ENCODE measurements around the gene GJB1.

The GJB1 gene

DNA sequence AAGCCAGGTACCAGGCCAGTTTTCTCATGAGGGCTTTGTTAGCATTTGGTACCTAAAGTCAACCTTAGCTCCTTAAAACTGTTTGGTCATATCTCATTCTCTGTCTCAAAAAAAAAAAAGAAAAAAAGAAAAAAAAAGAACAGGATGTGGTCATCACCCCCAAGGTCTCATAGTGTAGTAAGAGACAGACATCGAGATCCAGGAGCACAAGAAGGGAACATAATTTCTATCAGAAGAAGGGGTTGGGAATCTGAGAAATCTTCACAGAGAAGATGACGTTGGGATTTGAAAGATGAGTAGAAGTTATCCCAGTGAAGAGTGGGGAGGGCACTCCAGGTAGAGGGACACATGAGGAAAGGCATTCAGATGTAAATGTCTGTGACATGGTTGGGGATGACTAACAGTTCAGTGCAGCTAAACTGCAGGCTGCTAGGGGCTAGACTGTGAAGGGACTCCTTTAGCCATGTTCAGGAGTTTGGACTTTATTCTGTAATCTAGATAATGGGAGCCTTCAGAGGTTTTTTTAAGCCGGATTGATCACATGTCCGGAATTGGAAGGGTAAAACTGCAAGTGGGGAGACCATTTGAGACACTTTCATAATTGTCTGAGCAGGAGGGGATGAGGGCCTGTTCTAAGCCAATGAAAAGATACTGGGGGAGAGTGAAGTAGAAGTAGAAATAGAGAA is 26.9 kb upstream of the GJB1 start:
- TF ChIP-seq GATA1 (IDR thresholded peaks at IDR 0.05; ENCODE audit: low read depth, low read length) (no peak), POLR2A (IDR thresholded peaks at IDR 0.05; ENCODE audit: low read length) (no peak)
- DNase-seq: no peak

DNA sequence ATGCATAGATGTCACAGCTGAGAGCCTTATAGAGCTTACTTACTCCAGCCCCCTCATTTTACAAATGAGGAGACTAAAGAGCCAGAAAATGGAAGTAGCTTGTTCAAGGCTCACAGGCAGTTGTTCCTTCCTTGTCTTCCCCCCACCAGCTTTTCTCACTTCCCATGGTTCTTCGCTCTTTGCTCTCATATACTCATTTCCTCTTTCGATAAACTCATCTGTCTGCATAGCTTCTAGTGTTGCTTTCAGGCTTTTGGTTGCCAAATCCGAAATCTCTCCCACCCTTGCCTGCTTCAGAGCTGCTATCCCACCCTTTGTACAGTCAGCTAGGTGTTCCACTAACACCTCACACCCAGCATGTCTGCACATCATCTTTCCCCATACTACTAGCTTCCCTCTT is 25.0 kb upstream of the GJB1 start:
- no peak for TF ChIP-seq GATA1 (IDR thresholded peaks at IDR 0.05; ENCODE audit: low read depth, low read length)
- TF ChIP-seq POLR2A (IDR thresholded peaks at IDR 0.05; ENCODE audit: low read length): no peak
- DNase-seq: no peak

DNA sequence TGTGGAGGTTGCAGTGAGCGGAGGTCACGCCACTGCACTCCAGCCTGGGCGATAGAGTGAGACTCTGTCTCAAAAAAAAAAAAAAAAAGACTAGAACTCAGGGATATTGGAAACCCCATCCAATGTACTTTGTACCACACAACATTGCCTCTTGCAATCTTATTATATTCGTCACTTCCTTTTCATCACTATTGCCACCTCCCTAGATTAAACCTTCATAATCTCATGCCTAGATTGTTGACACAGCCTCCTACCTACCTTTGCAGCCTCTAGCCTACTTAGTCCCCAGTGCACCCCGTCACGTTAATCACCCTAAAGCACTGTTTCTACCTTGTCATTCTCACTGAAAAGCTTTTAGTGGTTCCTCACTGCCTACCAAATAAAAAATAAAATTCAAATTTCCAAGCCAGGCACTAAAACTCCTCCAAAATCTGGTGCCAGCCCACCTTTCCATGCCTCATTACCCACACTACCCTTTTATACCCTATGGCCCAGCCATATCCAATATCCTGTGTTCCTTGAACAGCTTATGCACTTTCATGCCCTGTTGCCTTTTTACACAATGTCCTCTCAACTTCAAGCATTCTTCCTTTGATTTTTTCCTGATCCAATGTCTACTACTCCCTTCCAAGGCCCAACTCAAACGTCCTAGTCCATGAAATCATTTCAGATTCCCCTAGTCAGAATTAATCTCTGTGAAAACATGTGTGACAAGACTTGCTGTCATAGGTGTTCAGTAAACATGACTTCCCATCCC is 23.6 kb upstream of the GJB1 start:
- TF ChIP-seq GATA1 (IDR thresholded peaks at IDR 0.05; ENCODE audit: low read depth, low read length) (no peak), POLR2A (IDR thresholded peaks at IDR 0.05; ENCODE audit: low read length) (no peak)
- DNase-seq: no peak

DNA sequence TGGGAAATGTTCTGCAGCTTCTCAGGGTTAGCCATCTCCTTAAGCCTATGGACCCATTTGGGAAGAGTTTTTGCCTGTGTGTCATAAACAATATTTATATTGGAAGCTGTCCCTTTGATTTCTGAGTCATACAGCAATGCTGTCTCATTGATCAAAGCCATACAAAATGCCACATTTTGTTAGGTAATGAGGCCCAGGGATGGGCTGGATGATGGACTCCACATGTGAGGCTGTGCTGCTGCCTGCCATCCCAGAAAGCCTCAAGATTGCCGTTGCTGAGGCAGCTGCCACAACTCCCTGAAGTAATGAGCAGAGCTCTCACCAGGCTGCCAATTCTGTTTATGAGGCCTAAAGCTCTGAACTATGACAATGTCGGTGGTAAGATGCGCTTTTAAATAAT is 12.2 kb upstream of the GJB1 start:
- TF ChIP-seq POLR2A (IDR thresholded peaks at IDR 0.05; ENCODE audit: low read length) (no peak), GATA1 (IDR thresholded peaks at IDR 0.05; ENCODE audit: low read depth, low read length) (no peak)
- DNase-seq: no peak

DNA sequence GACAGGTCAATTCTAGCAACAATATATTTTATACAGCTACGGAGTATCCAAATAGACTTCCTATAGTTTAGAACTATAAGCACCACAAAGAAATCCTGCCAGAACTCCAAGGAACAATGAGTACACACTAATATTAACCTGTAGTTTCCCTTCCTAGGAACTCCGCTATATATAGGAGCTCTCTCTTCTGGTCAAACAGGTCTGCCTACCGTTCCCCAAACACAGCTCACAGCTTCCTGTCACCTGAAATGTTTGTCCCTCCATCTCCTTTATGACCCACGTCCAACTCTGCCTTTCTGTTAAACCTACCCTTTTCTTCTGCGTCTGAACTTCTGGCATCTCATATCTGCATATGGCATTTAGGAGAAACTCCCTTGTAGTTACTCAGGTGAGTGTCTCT is 10.5 kb upstream of the GJB1 start:
- TF ChIP-seq GATA1 (IDR thresholded peaks at IDR 0.05; ENCODE audit: low read depth, low read length) (no peak), POLR2A (IDR thresholded peaks at IDR 0.05; ENCODE audit: low read length) (no peak)
- DNase-seq: no peak

DNA sequence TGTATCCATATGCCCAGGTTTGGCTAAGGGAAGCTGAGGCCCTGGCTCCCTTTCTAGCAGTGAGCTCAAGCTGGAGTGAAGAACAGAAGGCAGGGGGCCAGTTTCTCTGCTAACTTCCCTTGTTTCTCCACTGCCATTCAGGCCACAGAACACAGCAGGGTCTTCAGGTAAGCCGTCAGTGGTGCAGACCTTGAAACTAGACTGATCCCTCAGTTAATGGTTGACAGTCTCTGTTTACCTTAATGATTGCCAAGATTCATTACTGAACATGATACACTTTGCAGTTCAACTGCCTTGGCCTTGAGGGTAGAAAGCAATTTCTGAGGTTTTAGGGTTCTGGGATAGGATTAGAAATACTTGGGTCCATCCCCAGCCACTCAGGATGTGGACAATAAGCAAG is 8.9 kb upstream of the GJB1 start:
- TF ChIP-seq GATA1 (IDR thresholded peaks at IDR 0.05; ENCODE audit: low read depth, low read length) (no peak), POLR2A (IDR thresholded peaks at IDR 0.05; ENCODE audit: low read length) (no peak)
- no peak for DNase-seq

DNA sequence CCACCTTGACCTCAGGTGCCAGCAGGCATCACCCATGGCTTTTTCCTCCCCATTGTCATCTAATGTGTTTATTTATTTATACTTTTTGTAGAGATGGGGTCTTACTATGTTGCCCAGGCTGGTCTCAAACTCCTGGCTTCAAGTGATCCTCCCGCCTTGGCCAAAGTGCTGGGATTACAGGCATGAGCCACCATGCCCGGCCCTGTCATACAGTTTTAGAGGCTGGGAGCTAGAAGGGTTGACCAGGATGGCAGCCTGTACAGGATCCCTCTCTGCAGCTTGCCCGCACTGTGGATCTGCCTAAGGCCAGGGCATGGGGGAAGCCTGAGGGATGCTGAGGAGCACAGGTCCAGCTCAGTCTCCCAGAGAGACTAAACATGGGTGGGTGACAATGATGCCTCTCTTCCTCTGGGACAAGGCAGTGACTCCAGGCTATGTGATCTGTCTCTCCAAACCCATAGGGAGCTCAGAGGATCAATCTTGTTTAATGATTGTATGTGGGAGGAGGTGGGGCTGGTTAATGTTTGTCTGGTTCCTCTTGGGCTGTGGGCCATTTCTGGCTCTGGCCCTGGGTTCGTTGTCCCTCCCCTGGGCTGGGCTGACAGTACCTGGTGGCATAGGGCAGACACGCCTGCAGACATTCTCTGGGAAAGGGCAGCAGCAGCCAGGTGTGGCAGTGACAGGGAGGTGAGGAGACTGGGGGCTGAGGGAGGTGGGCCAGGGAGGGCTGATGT is 8.3 kb upstream of the GJB1 start:
- DNase-seq: no peak
- TF ChIP-seq GATA1 (IDR thresholded peaks at IDR 0.05; ENCODE audit: low read depth, low read length) (no peak), POLR2A (IDR thresholded peaks at IDR 0.05; ENCODE audit: low read length) (no peak)

DNA sequence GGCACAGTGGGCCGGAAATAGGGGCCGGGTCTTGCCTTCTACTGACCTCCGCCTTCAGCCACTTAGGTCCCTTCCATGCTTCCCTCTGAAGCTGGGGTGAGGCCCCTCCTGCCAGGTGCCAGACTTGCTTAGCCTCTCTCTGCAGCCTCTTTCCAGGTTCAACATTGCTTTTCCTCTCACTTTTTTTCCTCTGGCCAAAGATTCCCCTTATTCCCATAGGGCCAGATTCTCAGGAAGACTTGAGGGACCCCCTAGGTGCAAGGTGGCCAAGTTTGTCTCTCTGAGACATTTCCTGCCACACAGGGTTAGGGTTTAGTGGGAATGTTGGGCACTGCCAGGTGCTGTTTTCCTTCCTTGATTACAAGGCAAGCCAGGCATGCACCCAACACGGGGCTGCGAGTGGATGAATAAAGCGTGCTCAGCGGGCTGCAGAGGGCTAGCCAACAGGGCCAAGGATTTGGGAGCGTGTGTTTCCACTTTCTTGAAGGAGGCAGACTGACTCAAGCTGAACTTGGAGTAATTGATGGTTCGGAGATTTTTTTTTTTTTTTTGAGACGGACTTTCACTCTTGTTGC is 7.6 kb upstream of the GJB1 start:
- no peak for DNase-seq
- TF ChIP-seq POLR2A (IDR thresholded peaks at IDR 0.05; ENCODE audit: low read length): no peak
- no peak for TF ChIP-seq GATA1 (IDR thresholded peaks at IDR 0.05; ENCODE audit: low read depth, low read length)

DNA sequence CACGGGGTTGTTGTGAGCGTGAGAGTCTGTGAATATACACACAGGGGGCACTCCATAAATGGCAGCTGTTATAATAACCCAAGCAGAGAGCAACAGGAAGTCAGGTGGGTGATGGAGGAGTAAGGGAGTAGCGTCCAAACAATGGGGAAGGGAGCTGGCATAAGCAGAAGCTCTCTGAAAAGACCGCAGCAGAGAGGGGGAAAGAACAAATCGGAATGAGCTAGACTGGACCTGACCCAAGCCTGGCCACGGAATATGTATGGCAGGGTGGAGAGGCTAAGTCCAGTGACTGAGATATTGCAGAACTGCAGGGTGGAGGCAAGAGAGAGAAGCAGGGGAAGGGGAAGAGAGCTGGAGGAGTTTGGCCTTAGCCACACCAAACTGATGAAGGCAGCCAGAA is 6.5 kb upstream of the GJB1 start:
- no peak for DNase-seq
- TF ChIP-seq GATA1 (IDR thresholded peaks at IDR 0.05; ENCODE audit: low read depth, low read length) (no peak), POLR2A (IDR thresholded peaks at IDR 0.05; ENCODE audit: low read length) (no peak)

DNA sequence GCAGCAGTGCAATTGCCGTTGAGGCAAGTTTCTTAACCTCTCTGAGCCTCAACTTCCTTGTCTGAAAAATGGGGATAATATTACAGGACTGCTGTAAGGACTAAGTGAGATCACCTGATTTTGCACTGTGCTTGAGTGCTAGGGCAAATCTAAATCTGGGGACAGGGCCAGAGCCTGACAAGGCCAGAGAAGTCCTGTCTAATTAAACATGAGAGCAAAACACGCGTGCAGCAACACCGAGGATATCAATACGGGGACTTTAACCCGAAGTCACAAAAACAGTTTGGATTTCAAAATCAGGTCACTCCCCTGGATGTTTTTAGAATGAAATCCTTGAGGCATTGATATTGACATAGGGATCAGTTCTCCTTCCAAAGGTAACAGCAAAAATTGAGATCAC is 5.7 kb upstream of the GJB1 start:
- no peak for DNase-seq
- TF ChIP-seq GATA1 (IDR thresholded peaks at IDR 0.05; ENCODE audit: low read depth, low read length): no peak
- no peak for TF ChIP-seq POLR2A (IDR thresholded peaks at IDR 0.05; ENCODE audit: low read length)

DNA sequence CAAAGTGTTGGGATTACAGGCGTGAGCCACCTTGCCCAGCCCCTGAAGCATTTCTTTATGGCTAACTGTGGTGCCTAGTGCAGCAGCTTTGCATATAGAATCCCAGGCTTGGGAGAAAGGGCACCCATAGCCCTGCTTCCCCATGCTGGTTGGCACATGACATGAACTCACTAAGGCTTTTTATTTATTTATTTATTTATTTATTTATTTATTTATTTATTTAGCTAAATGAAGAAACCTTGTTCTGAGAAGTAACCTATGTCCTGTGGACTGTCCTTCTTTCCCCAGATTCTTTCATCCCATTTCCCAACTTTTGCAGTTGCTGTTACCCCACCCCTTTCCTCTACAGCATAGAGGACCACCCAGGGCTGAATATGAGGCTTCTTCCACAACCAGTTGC is 1.9 kb upstream of the GJB1 start:
- TF ChIP-seq POLR2A (IDR thresholded peaks at IDR 0.05; ENCODE audit: low read length): no peak
- TF ChIP-seq GATA1 (IDR thresholded peaks at IDR 0.05; ENCODE audit: low read depth, low read length): no peak
- no peak for DNase-seq

DNA sequence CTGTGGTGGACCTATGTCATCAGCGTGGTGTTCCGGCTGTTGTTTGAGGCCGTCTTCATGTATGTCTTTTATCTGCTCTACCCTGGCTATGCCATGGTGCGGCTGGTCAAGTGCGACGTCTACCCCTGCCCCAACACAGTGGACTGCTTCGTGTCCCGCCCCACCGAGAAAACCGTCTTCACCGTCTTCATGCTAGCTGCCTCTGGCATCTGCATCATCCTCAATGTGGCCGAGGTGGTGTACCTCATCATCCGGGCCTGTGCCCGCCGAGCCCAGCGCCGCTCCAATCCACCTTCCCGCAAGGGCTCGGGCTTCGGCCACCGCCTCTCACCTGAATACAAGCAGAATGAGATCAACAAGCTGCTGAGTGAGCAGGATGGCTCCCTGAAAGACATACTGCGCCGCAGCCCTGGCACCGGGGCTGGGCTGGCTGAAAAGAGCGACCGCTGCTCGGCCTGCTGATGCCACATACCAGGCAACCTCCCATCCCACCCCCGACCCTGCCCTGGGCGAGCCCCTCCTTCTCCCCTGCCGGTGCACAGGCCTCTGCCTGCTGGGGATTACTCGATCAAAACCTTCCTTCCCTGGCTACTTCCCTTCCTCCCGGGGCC is 1.2 kb downstream of the GJB1 start:
- no peak for DNase-seq

DNA sequence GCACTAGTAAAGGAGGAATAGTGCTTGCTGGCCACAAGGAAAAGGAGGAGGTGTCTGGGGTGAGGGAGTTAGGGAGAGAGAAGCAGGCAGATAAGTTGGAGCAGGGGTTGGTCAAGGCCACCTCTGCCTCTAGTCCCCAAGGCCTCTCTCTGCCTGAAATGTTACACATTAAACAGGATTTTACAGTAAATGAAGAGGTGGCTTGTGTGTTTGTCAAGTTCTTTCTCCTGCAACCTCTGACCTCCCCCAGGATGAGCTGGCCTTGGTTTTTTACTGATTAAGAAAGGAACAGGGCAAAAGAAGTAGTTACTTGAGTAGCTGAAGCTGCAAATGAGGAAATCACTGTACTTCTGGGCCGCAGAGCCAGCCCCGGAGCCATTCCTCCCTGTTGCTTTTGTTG is 2.0 kb downstream of the GJB1 start:
- no peak for DNase-seq
- no peak for TF ChIP-seq GATA1 (IDR thresholded peaks at IDR 0.05; ENCODE audit: low read depth, low read length)
- TF ChIP-seq POLR2A (IDR thresholded peaks at IDR 0.05; ENCODE audit: low read length): no peak

More for the DNA sequence above, 1.2 kb downstream of the GJB1 start:
- TF ChIP-seq GATA1 (IDR thresholded peaks at IDR 0.05; ENCODE audit: low read depth, low read length): no peak
- no peak for TF ChIP-seq POLR2A (IDR thresholded peaks at IDR 0.05; ENCODE audit: low read length)

DNA sequence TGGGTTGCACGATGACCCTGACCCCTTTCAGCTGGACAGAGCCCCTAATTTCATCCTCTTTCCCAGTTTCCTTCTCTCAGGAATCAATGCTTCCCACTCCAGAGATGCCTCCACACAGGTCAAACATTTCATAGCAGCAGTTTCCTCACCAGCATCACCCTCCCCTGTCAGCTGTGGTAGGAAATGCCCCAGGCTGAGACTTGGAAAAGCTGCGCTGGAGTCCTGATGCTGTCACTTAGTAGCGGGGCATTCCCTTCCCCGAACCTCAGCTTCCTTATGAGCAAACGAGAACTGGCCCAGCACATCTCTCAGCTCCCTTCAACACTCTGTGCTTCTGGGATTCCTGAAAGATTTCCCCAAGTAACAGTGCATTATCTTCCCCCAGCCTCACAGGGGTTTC is 2.7 kb downstream of the GJB1 start:
- TF ChIP-seq GATA1 (IDR thresholded peaks at IDR 0.05; ENCODE audit: low read depth, low read length) (no peak), POLR2A (IDR thresholded peaks at IDR 0.05; ENCODE audit: low read length) (no peak)

More for the DNA sequence above, 2.7 kb downstream of the GJB1 start:
- DNase-seq: no peak
